Tibial nerve (tissue), 4 donors: ENCODE results near the gene LIN54. TPM values are rescaled to one million over a fixed set of nuclear protein-coding genes. Genes with fewer than 3 reads are reported as not detected.

Experiments used
- DNase-seq, 2 donors: peaks; one replicate each; pipeline ENCODE4 v3.0.0-alpha.2; 2019; ENCODE audit warnings: low spot score in 2 of 2
- H3K27ac ChIP-seq, 4 donors: fragments of 200-600 bp; sonication (generic) in 3 of 4; one replicate each; pipeline ENCODE4 v1.5.1; 2017 to 2019; ENCODE audit warnings: mild to moderate bottlenecking in 1 of 4
- H3K27me3 ChIP-seq, 2 donors: fragments of 200-600 bp; sonication (generic) in 1 of 2; one replicate each; pipeline versions ENCODE4 v1.5.1 to v1.6.0; 2017 to 2019
- H3K36me3 ChIP-seq, 3 donors: fragments of 200-600 bp; sonication (generic); one replicate each; pipeline ENCODE4 v1.5.1; 2018 to 2019
- H3K4me1 ChIP-seq, 4 donors: fragments of 200-600 bp; sonication (generic) in 3 of 4; one replicate each; pipeline ENCODE4 v1.5.1; 2017 to 2019
- H3K4me3 ChIP-seq, 4 donors: fragments of 200-600 bp; sonication (generic) in 3 of 4; one replicate each; pipeline ENCODE4 v1.5.1; 2017 to 2019; ENCODE audit warnings: mild to moderate bottlenecking in 1 of 4, moderate library complexity in 1 of 4
- H3K9me3 ChIP-seq, 4 donors: fragments of 200-600 bp; sonication (generic) in 3 of 4; one replicate each; pipeline ENCODE4 v1.5.1; 2017 to 2019
- CTCF ChIP-seq, 5 experiments: fragments of 200-600 bp in 3 of 5; fragments of 450-650 bp in 2 of 5; sonication (generic) in 3 of 5; IDR thresholded peaks; one replicate each; pipeline ENCODE4 v1.5.1; 2016 to 2019; ENCODE audit warnings: antibody characterized with exemption in 5 of 5, mild to moderate bottlenecking in 3 of 5, moderate library complexity in 2 of 5
- EP300 ChIP-seq, 2 donors: sonication (generic); formaldehyde crosslinking; IDR thresholded peaks; one replicate each; pipeline ENCODE4 v1.6.1; 2017; ENCODE audit warnings: antibody characterized with exemption in 2 of 2, mild to moderate bottlenecking in 1 of 2
- POLR2A ChIP-seq, 2 donors: fragments of 450-650 bp; IDR thresholded peaks; one replicate each; pipeline ENCODE4 v1.6.1; 2017; ENCODE audit warnings: antibody characterized with exemption in 2 of 2, mild to moderate bottlenecking in 2 of 2, moderate library complexity in 2 of 2
- WGBS, 2 donors: methylation state at CpG; one replicate each; pipeline ENCODE4 v1.1.5; 2018; 5-methylcytosine and 5-hydroxymethylcytosine counted together
- total RNA-seq, 4 donors: library from RNA; depleted of rRNA; stranded (reverse); fragments of >200 nt; gene quantifications; one replicate each; pipeline ENCODE4 v1.1.0, GENCODE V29; 2016

The LIN54 gene
- total RNA-seq, 4 donors from 2014 or later = 9.4 to 15.1 (median 11.9) TPM

- no peak overlapping the region for H3K27ac ChIP-seq
- no peaks in the 10 kb centered on the region for H3K27me3 ChIP-seq
- 82 to 87% methylated on average over 3 of the region's 3 CpGs for WGBS, 2 donors
- H3K36me3 ChIP-seq = peaks cover 0 to 30% (median 0%) of the 10 kb centered on the region in 3 donors
- H3K4me3 ChIP-seq = no peak overlapping the region
- TF ChIP-seq EP300 (IDR thresholded peaks at IDR 0.05) (no peak), POLR2A (IDR thresholded peaks at IDR 0.05) (no peak), CTCF (IDR thresholded peaks at IDR 0.05) (no peak)
- DNase-seq = no peak
- peaks cover 4 to 50% (median 29%) of the 10 kb centered on the region in 4 donors for H3K4me1 ChIP-seq
- H3K9me3 ChIP-seq = no peaks in the 10 kb centered on the region
Measured at GRCh38 chr4:82893942-82894341, 116.7 kb downstream of the LIN54 start.

- no peak for DNase-seq
- Histone ChIP-seq H3K4me1 (peaks cover 3 to 43% (median 21%) of the 10 kb centered on the region in 4 donors), H3K4me3 (no peak overlapping the region), H3K9me3 (no peaks in the 10 kb centered on the region), H3K36me3 (peaks cover 0 to 30% (median 0%) of the 10 kb centered on the region in 3 donors), H3K27ac (no peak overlapping the region), H3K27me3 (no peaks in the 10 kb centered on the region)
- TF ChIP-seq EP300 (IDR thresholded peaks at IDR 0.05) (no peak), CTCF (IDR thresholded peaks at IDR 0.05) (no peak), POLR2A (IDR thresholded peaks at IDR 0.05) (no peak)
- WGBS, 2 donors = 75 to 79% methylated on average over 1 of the region's 1 CpG
Measured at GRCh38 chr4:82892467-82892802, 118.2 kb downstream of the LIN54 start.

GRCh38 chr4:82891707-82892466 is 118.7 kb downstream of the LIN54 start:
- Histone ChIP-seq H3K27ac (peak overlapping the region; percentile 89 to 99 (median 95)), H3K4me3 (peak overlapping the region; percentile 58 to 95 (median 88)), H3K4me1 (peaks cover 0 to 43% (median 17%) of the 10 kb centered on the region in 4 donors), H3K9me3 (no peaks in the 10 kb centered on the region), H3K36me3 (peaks cover 0 to 27% (median 0%) of the 10 kb centered on the region in 3 donors), H3K27me3 (no peaks in the 10 kb centered on the region)
- TF ChIP-seq POLR2A (IDR thresholded peaks at IDR 0.05) (no peak), EP300 (IDR thresholded peaks at IDR 0.05) (no peak), CTCF (IDR thresholded peaks at IDR 0.05) (no peak)
- WGBS, 2 donors = 22 to 24% methylated on average over 7 of the region's 7 CpGs
- DNase-seq = no peak

DNA sequence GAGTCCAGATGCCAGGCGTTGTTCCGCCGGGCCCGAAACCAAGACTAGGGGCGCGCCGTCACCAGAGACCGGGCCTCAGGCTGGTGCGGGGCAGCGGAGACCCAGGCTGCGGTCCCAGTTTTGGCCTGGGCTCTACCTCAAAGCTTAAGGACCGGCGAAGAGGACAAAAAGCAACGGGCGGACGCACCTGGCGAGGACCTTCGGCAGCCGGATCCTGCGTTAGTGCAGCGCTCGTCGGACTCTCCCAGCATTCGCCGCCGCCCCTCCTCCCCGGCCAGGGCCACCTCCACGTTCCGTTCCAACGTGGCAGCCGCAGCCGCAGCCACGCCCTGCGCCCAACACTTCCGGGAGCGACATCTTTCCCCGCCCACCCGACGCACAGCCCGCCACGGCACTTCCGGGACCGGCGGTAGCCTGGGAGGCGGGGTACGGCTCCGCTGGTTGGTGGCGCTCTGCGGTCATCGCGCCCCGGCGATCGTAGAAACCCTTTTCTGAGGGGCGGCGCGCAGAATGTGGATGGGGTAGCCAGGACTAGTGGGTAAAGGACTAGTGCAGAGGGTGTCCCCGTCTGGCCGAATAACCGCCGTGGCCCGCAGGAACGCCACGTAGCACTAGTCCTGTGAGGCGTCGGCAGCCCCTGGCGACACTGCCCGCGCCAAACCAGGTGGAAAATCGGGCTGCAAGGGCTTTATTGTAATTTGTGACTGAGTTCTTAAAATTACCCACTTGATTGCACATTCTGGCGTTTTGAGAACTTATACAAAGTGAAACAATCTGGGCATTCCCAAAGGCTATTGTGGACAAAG is 119.5 kb downstream of the LIN54 start, which contains the start of gene SEC31A:
TSS of gene SEC31A (minus strand) at position 253 of the 806 bp plus-strand sequence. CDS start 9,217 bp downstream, outside the sequence.
- H3K4me3 ChIP-seq = peak within 1 kb of the TSS; percentile 58 to 95 (median 88)
- peak within 1 kb of the TSS; percentile 89 to 99 (median 95) for H3K27ac ChIP-seq
- no peaks in the 10 kb centered on the region for H3K9me3 ChIP-seq
- no peaks in the 10 kb centered on the region for H3K27me3 ChIP-seq
- WGBS, 2 donors = 0 to 1% methylated on average over 23 to 56 of the region's 71 CpGs
- H3K4me1 ChIP-seq = peaks cover 0 to 43% (median 22%) of the 10 kb centered on the region in 4 donors
- DNase-seq = peak; percentile 90 to 91
- H3K36me3 ChIP-seq = peaks cover 0 to 20% (median 0%) of the 10 kb centered on the region in 3 donors
- TF ChIP-seq CTCF (IDR thresholded peaks at IDR 0.05) = peak in 2 of 5 experiments; percentile 4 to 41
- TF ChIP-seq EP300 (IDR thresholded peaks at IDR 0.05) = peak; percentile 91 to 97
- TF ChIP-seq POLR2A (IDR thresholded peaks at IDR 0.05) = peak; percentile 86 to 92
